Measurements from ENCODE around the gene CHD8. TPM values are rescaled to one million over a fixed set of nuclear protein-coding genes. Genes with fewer than 3 reads are reported as not detected.
A peak's percentile ranks its signal among the peaks of the same experiment; 100 is the strongest.

Gene CHD8
- total and polyA plus RNA-seq, 2 of the 4 experiments (the other 2 are of a cell fraction), result 32.1 to 55.0 TPM

GRCh38 chr14:21476925-21477681, 21.2 kb upstream of the CHD8 start, which contains the start of the genes RAB2B and TOX4 (continued):
- TF ChIP-seq ELK1 (IDR thresholded peaks at IDR 0.05; ENCODE audit: borderline replicate concordance, low read depth, low read length), result no peak

- Histone ChIP-seq H3K23ac (ENCODE audit: low read depth, low read length) (peak overlapping the region; percentile 73), H3K4me3 (ENCODE audit: insufficient read depth, low read depth, low read length) (peak overlapping the region; percentile 89), H2BK20ac (ENCODE audit: low read depth, low read length) (no peak overlapping the region; the same call in 1 of the 2 replicates), H3K79me1 (ENCODE audit: low read depth in 1 of 2, low read length in 2 of 2) (peaks cover 8 to 34% of the 10 kb centered on the region in 2 experiments), H2BK15ac (ENCODE audit: low read depth, low read length) (peak overlapping the region; percentile 53; the same call in 1 of the 3 replicates), H3K9me3 (ENCODE audit: control insufficient read depth, insufficient read depth, low read length) (no peaks in the 10 kb centered on the region), H3K4me2 (ENCODE audit: low read depth, low read length) (peak overlapping the region; percentile 91), H3K18ac (ENCODE audit: low read depth, low read length) (peak overlapping the region; percentile 82), H2AFZ (replicated peaks; ENCODE audit: low read length, poor library complexity) (peak overlapping the region; percentile 95), H3K9me1 (ENCODE audit: insufficient read depth, low read length) (no peaks in the 10 kb centered on the region), H4K91ac (ENCODE audit: insufficient read depth, low read depth, low read length) (peak overlapping the region; percentile 89), H4K8ac (ENCODE audit: low read depth in 2 of 2, low read length in 2 of 2) (peak overlapping the region; percentile 87 to 98; a peak in 3 of 4 replicates), H3K36me3 (ENCODE audit: control insufficient read depth, insufficient read depth, low read length) (peaks cover 5% of the 10 kb centered on the region), H3K27ac (ENCODE audit: insufficient read depth, low read length) (peak overlapping the region; percentile 90), H3K27me3 (ENCODE audit: control insufficient read depth, insufficient read depth, low read length) (no peaks in the 10 kb centered on the region), H2BK120ac (ENCODE audit: low read depth, low read length) (peak overlapping the region; percentile 79), H3K4ac (ENCODE audit: low read depth, low read length) (peak overlapping the region; percentile 93), H2AK5ac (ENCODE audit: low read depth, low read length) (no peak overlapping the region), H3K9ac (ENCODE audit: low read depth, low read length) (peak overlapping the region; percentile 90), H3K14ac (replicated peaks; ENCODE audit: low read depth, low read length) (peak overlapping the region; percentile 84), H2AK9ac (replicated peaks; ENCODE audit: low read depth, low read length, poor library complexity) (peak overlapping the region; percentile 90), H3K56ac (ENCODE audit: extremely low read depth, insufficient read depth, low read length) (peak overlapping the region; percentile 80), H4K5ac (ENCODE audit: low read depth, low read length) (peak overlapping the region; percentile 93), H4K20me1 (ENCODE audit: insufficient read depth, low read length) (no peaks in the 10 kb centered on the region), H3K4me1 (ENCODE audit: control insufficient read depth, insufficient read depth, low read length) (no peaks in the 10 kb centered on the region; the same call in 1 of the 2 replicates), H2BK5ac (ENCODE audit: low read depth, low read length, poor library complexity, severe bottlenecking) (peak overlapping the region; percentile 82)
- no TSS peak for BruUV-seq (replicated peaks)
- peak; percentile 72 for ATAC-seq (ENCODE audit: low read depth)
- dilution Hi-C loops (cut with HindIII; ENCODE audit: low sequenced_read_pairs, unreplicated experiment), result no loop called here
- POLR2A ChIA-PET (ENCODE audit: unreplicated experiment), result interaction anchor here (0.6 kb wide), 1 partner anchor 23 kb away, joined by 3 read pairs; no protein-coding TSS in a partner anchor
- in situ Hi-C loops (cut with MboI; ENCODE audit: low sequenced_read_pairs), result no loop called here
- 0% methylated on average over 4 of the region's 27 CpGs; no CpG with 5 or more reads in 1 of the 2 experiments for WGBS, 2 experiments (ENCODE audit: extremely low coverage in 2 of 2, insufficient read length in 1 of 2)
- CTCF ChIA-PET, result interaction anchor here (1.5 to 2.7 kb wide), 2 partner anchors 22 to 40 kb away, joined by 3 to 10 read pairs; no protein-coding TSS in a partner anchor
- intact Hi-C loops (cut with micrococcal nuclease), result loop anchor here (2.0 kb wide), 1 partner anchor 40 kb away; no protein-coding TSS in a partner anchor
- DNase-seq, result no peak
- TF ChIP-seq POLR2A (IDR thresholded peaks at IDR 0.05; ENCODE audit: low read depth, low read length) (no peak), CTCF (conservative IDR thresholded peaks at IDR 0.05; ENCODE audit: low read depth, low read length) (no peak), MAZ (IDR thresholded peaks at IDR 0.05; ENCODE audit: borderline replicate concordance, low read depth, low read length) (no peak), RAD21 (IDR thresholded peaks at IDR 0.05; ENCODE audit: low read length) (no peak), RFX5 (IDR thresholded peaks at IDR 0.05; ENCODE audit: low read depth, low read length) (no peak), MXI1 (IDR thresholded peaks at IDR 0.05; ENCODE audit: borderline replicate concordance, low read depth, low read length) (no peak), SMC3 (IDR thresholded peaks at IDR 0.05; ENCODE audit: low read depth, low read length) (no peak), CHD1 (IDR thresholded peaks at IDR 0.05; ENCODE audit: low read depth, low read length) (no peak), NFE2L2 (IDR thresholded peaks at IDR 0.05; ENCODE audit: low read depth, low read length) (no peak), ELK1 (IDR thresholded peaks at IDR 0.05; ENCODE audit: borderline replicate concordance, low read depth, low read length) (no peak), FOS (IDR thresholded peaks at IDR 0.05; ENCODE audit: low read depth, low read length) (no peak)
These were observed 20.6 kb upstream of the CHD8 start for GRCh38 chr14:21476523-21476924.

Data from IMR-90 (cell line).